ENCODE measurements around the gene SYNGR2.

The SYNGR2 gene

DNA sequence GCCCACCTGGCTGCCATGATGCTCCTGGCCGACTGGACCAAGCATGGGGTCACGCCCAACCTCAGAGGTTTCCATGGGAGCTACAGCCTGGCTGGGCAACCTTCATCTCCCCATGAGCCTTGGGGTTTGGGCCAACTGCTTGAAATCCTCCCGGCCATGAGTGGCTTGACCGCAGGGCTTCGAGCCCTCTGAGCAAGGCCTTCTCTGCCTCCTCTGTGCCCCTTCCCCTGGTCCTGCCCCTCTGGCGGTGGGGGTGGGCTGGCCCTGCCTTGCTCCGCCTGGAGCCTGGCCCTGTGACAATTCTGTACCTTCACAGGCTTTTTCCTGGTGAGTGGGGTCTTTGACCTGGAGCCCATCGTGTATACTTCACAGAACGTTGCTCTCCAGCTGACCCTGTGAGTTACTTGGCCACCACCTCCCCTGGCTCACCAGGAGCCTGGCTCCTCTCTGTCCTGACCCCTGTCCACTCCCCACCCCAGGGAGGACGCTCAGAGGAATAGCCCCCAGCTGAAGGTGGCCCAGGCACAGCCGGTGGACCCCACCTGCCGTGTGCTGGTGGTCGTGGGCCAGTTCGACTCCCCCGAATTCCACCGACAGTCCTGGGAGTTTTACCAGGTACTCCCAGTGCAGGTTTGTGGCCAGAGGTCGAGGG, 36.9 kb downstream of the SYNGR2 start:
- no peaks in the 10 kb centered on the region for H3K27me3 ChIP-seq (replicated peaks; ENCODE audit: control insufficient read depth, insufficient read depth, low read length, poor library complexity, severe bottlenecking)
- H3K9me3 ChIP-seq (ENCODE audit: control insufficient read depth, low read length) = no peaks in the 10 kb centered on the region
- no peak overlapping the region for H3K4me3 ChIP-seq (ENCODE audit: insufficient read depth, low read depth, low read length, poor library complexity, severe bottlenecking)
- no peaks in the 10 kb centered on the region for H3K4me1 ChIP-seq (ENCODE audit: control insufficient read depth, insufficient read depth, low read length, poor library complexity, severe bottlenecking)
- H3K27ac ChIP-seq (ENCODE audit: insufficient read depth, low read length, poor library complexity, severe bottlenecking) = no peak overlapping the region
- H3K36me3 ChIP-seq (ENCODE audit: control insufficient read depth, insufficient read depth, low read length) = no peaks in the 10 kb centered on the region
- DNase-seq = no peak

DNA sequence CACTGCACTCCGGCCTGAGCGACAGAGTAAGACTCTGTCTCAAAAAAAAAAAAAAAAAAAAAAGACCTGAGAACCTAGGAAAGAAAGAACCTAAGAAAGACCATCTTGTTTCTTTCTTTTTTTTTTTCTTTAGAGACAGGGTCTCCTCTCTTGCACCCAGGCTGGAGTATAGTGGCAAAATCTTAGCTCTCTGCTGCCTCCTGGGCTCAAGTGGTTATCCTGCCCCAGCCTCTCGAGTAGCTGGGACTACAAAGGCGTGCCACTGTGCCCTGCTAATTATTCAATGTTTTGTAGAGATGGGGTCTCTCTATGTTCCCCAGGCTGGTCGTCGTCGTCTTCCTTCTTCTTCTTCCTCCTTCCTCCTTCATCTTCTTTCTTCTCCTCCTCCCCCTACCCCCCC, 37.9 kb downstream of the SYNGR2 start:
- Histone ChIP-seq H3K27ac (ENCODE audit: insufficient read depth, low read length, poor library complexity, severe bottlenecking) (no peak overlapping the region), H3K4me1 (ENCODE audit: control insufficient read depth, insufficient read depth, low read length, poor library complexity, severe bottlenecking) (no peaks in the 10 kb centered on the region), H3K36me3 (ENCODE audit: control insufficient read depth, insufficient read depth, low read length) (no peaks in the 10 kb centered on the region), H3K27me3 (replicated peaks; ENCODE audit: control insufficient read depth, insufficient read depth, low read length, poor library complexity, severe bottlenecking) (no peaks in the 10 kb centered on the region), H3K9me3 (ENCODE audit: control insufficient read depth, low read length) (no peaks in the 10 kb centered on the region), H3K4me3 (ENCODE audit: insufficient read depth, low read depth, low read length, poor library complexity, severe bottlenecking) (no peak overlapping the region)
- DNase-seq = no peak

DNA sequence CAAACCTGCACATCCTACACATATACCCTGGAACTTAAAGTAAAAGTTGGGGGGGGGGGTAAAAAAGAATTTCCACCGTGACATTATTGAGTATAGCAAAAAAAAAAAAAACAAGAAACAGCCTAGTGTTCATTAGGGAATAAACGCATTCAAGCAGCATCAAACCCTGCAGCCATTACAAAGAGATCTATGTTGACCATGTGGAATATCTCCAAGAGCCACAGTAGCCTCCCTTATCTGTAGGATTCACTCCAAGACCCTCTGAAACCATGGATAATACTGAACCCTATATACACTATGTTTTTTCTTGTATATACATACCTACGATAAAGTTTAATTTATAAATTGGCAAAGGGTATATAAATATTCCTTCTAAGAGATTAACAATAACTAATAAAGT, 40.1 kb downstream of the SYNGR2 start:
- H3K9me3 ChIP-seq (ENCODE audit: control insufficient read depth, low read length) = no peaks in the 10 kb centered on the region
- H3K4me3 ChIP-seq (ENCODE audit: insufficient read depth, low read depth, low read length, poor library complexity, severe bottlenecking) = no peak overlapping the region
- no peak overlapping the region for H3K27ac ChIP-seq (ENCODE audit: insufficient read depth, low read length, poor library complexity, severe bottlenecking)
- H3K36me3 ChIP-seq (ENCODE audit: control insufficient read depth, insufficient read depth, low read length) = no peaks in the 10 kb centered on the region
- no peak for DNase-seq
- no peaks in the 10 kb centered on the region for H3K4me1 ChIP-seq (ENCODE audit: control insufficient read depth, insufficient read depth, low read length, poor library complexity, severe bottlenecking)
- H3K27me3 ChIP-seq (replicated peaks; ENCODE audit: control insufficient read depth, insufficient read depth, low read length, poor library complexity, severe bottlenecking) = no peaks in the 10 kb centered on the region

DNA sequence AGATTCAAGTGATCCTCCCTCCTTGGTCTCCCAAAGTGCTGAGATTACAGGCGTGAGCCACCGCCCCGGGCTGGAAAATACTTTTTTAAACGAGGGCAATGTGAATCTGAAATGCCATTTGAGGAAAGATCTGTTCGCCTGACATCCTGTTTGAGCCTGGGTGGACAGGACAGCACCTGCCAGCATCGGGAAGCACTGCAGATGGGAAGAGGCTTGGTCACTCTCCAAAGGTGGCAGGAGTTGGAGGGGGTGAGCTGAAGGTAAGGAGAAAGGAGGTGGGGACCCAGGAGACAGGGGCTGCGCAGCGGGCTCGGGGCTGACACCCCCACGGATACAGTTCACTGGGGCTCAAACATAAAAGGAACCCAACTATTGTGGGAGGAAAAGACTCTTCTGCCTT, 41.7 kb downstream of the SYNGR2 start:
- no peak for DNase-seq
- H3K36me3 ChIP-seq (ENCODE audit: control insufficient read depth, insufficient read depth, low read length) = no peaks in the 10 kb centered on the region
- H3K9me3 ChIP-seq (ENCODE audit: control insufficient read depth, low read length) = no peaks in the 10 kb centered on the region
- peaks cover 3% of the 10 kb centered on the region for H3K4me1 ChIP-seq (ENCODE audit: control insufficient read depth, insufficient read depth, low read length, poor library complexity, severe bottlenecking)
- H3K4me3 ChIP-seq (ENCODE audit: insufficient read depth, low read depth, low read length, poor library complexity, severe bottlenecking) = no peak overlapping the region
- no peaks in the 10 kb centered on the region for H3K27me3 ChIP-seq (replicated peaks; ENCODE audit: control insufficient read depth, insufficient read depth, low read length, poor library complexity, severe bottlenecking)
- no peak overlapping the region for H3K27ac ChIP-seq (ENCODE audit: insufficient read depth, low read length, poor library complexity, severe bottlenecking)

DNA sequence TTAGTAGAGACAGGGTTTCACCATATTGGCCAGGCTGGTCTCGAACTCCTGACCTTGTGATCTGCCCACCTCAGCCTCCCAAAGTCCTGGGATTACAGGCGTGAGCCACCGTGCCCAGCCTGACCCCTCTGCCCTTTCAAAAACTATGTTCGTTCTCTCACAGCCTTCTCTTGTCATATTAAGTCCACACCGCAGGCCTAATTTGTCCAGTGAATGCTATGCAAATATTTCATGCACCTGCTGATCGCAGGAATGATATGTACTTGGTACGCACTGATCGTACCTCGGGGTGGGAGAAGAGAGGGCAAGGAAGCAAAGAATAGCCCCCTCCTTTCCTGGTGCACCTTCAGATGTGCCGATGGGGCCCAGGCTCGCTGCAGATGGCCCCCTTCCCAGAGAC, 42.7 kb downstream of the SYNGR2 start:
- DNase-seq = no peak
- Histone ChIP-seq H3K4me1 (ENCODE audit: control insufficient read depth, insufficient read depth, low read length, poor library complexity, severe bottlenecking) (peaks cover 3% of the 10 kb centered on the region), H3K27me3 (replicated peaks; ENCODE audit: control insufficient read depth, insufficient read depth, low read length, poor library complexity, severe bottlenecking) (no peaks in the 10 kb centered on the region), H3K9me3 (ENCODE audit: control insufficient read depth, low read length) (no peaks in the 10 kb centered on the region), H3K36me3 (ENCODE audit: control insufficient read depth, insufficient read depth, low read length) (no peaks in the 10 kb centered on the region), H3K27ac (ENCODE audit: insufficient read depth, low read length, poor library complexity, severe bottlenecking) (no peak overlapping the region), H3K4me3 (ENCODE audit: insufficient read depth, low read depth, low read length, poor library complexity, severe bottlenecking) (no peak overlapping the region)

DNA sequence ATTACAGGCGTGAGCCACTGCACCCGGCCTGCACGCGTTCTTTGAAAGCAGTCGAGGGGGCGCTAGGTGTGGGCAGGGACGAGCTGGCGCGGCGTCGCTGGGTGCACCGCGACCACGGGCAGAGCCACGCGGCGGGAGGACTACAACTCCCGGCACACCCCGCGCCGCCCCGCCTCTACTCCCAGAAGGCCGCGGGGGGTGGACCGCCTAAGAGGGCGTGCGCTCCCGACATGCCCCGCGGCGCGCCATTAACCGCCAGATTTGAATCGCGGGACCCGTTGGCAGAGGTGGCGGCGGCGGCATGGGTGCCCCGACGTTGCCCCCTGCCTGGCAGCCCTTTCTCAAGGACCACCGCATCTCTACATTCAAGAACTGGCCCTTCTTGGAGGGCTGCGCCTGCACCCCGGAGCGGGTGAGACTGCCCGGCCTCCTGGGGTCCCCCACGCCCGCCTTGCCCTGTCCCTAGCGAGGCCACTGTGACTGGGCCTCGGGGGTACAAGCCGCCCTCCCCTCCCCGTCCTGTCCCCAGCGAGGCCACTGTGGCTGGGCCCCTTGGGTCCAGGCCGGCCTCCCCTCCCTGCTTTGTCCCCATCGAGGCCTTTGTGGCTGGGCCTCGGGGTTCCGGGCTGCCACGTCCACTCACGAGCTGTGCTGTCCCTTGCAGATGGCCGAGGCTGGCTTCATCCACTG, 45.8 kb downstream of the SYNGR2 start, which contains the start of gene BIRC5:
TSS of gene BIRC5 (plus strand) at position 238 of the 690 bp plus-strand sequence. CDS start at position 302, 64 bp downstream.
- H3K27ac ChIP-seq (ENCODE audit: insufficient read depth, low read length, poor library complexity, severe bottlenecking) = no peak within 1 kb of the TSS
- H3K4me3 ChIP-seq (ENCODE audit: insufficient read depth, low read depth, low read length, poor library complexity, severe bottlenecking) = peak within 1 kb of the TSS; percentile 61
- no peaks in the 10 kb centered on the region for H3K27me3 ChIP-seq (replicated peaks; ENCODE audit: control insufficient read depth, insufficient read depth, low read length, poor library complexity, severe bottlenecking)
- H3K9me3 ChIP-seq (ENCODE audit: control insufficient read depth, low read length) = no peaks in the 10 kb centered on the region
- peak; percentile 73 to 85 (median 76) for DNase-seq
- H3K4me1 ChIP-seq (ENCODE audit: control insufficient read depth, insufficient read depth, low read length, poor library complexity, severe bottlenecking) = peaks cover 3% of the 10 kb centered on the region
- H3K36me3 ChIP-seq (ENCODE audit: control insufficient read depth, insufficient read depth, low read length) = no peaks in the 10 kb centered on the region

DNA sequence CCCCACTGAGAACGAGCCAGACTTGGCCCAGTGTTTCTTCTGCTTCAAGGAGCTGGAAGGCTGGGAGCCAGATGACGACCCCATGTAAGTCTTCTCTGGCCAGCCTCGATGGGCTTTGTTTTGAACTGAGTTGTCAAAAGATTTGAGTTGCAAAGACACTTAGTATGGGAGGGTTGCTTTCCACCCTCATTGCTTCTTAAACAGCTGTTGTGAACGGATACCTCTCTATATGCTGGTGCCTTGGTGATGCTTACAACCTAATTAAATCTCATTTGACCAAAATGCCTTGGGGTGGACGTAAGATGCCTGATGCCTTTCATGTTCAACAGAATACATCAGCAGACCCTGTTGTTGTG, 46.3 kb downstream of the SYNGR2 start:
- Histone ChIP-seq H3K4me3 (ENCODE audit: insufficient read depth, low read depth, low read length, poor library complexity, severe bottlenecking) (peak overlapping the region; percentile 61), H3K36me3 (ENCODE audit: control insufficient read depth, insufficient read depth, low read length) (no peaks in the 10 kb centered on the region), H3K27me3 (replicated peaks; ENCODE audit: control insufficient read depth, insufficient read depth, low read length, poor library complexity, severe bottlenecking) (no peaks in the 10 kb centered on the region), H3K27ac (ENCODE audit: insufficient read depth, low read length, poor library complexity, severe bottlenecking) (no peak overlapping the region), H3K4me1 (ENCODE audit: control insufficient read depth, insufficient read depth, low read length, poor library complexity, severe bottlenecking) (peaks cover 3% of the 10 kb centered on the region), H3K9me3 (ENCODE audit: control insufficient read depth, low read length) (no peaks in the 10 kb centered on the region)
- no peak for DNase-seq

DNA sequence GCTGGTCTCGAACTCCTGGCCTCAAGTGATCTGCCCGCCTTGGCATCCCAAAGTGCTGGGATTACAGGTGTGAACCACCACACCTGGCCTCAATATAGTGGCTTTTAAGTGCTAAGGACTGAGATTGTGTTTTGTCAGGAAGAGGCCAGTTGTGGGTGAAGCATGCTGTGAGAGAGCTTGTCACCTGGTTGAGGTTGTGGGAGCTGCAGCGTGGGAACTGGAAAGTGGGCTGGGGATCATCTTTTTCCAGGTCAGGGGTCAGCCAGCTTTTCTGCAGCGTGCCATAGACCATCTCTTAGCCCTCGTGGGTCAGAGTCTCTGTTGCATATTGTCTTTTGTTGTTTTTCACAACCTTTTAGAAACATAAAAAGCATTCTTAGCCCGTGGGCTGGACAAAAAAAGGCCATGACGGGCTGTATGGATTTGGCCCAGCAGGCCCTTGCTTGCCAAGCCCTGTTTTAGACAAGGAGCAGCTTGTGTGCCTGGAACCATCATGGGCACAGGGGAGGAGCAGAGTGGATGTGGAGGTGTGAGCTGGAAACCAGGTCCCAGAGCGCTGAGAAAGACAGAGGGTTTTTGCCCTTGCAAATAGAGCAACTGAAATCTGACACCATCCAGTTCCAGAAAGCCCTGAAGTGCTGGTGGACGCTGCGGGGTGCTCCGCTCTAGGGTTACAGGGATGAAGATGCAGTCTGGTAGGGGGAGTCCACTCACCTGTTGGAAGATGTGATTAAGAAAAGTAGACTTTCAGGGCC, 51.2 kb downstream of the SYNGR2 start:
- no peaks in the 10 kb centered on the region for H3K27me3 ChIP-seq (replicated peaks; ENCODE audit: control insufficient read depth, insufficient read depth, low read length, poor library complexity, severe bottlenecking)
- no peak for DNase-seq
- H3K4me1 ChIP-seq (ENCODE audit: control insufficient read depth, insufficient read depth, low read length, poor library complexity, severe bottlenecking) = peaks cover under 1% of the 10 kb centered on the region
- no peak overlapping the region for H3K27ac ChIP-seq (ENCODE audit: insufficient read depth, low read length, poor library complexity, severe bottlenecking)
- H3K9me3 ChIP-seq (ENCODE audit: control insufficient read depth, low read length) = no peaks in the 10 kb centered on the region
- H3K36me3 ChIP-seq (ENCODE audit: control insufficient read depth, insufficient read depth, low read length) = no peaks in the 10 kb centered on the region
- no peak overlapping the region for H3K4me3 ChIP-seq (ENCODE audit: insufficient read depth, low read depth, low read length, poor library complexity, severe bottlenecking)

Data from effector memory CD4-positive, alpha-beta T cell (primary cell).